ENCODE data around the gene C2orf68. TPM values are rescaled to one million over a fixed set of nuclear protein-coding genes. Genes with fewer than 3 reads are reported as not detected.

C2orf68 gene
- total and polyA plus RNA-seq, 9 of the 15 experiments (the other 6 are each of a cell fraction or from before 2014, with no cell fraction given) = 22.1 to 50.0 (median 31.8) TPM

DNA sequence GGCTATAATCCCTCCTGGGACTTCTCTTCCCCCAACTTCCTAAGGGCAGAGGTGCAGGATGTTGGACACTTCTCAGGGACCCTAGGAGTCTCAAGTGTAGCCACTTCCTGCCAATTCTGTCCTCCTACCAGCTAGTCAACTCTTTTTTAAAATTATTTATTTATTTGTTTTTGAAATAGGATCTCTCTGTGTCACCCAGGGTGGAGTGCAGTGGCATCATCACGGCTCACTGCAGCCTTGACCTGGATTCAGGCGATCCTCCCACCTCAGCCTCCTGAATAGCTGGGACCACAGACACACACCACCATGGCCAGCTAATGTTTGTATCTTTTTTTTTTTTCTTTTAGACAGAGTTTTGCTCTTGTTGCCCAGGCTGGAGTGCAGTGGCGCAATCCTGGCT, 44.6 kb upstream of the C2orf68 start (continued):
- no peak for TF ChIP-seq ZNF592 (IDR thresholded peaks at IDR 0.05)

- no peak for FAIRE-seq
- Histone ChIP-seq H3K36me3 (ENCODE audit: control insufficient read depth, insufficient read depth, low read length) (peaks cover 35% of the 10 kb centered on the region; the same call in 2 of the 3 replicates), H2AFZ (ENCODE audit: low read depth, low read length) (no peak overlapping the region), H4K20me1 (replicated peaks; ENCODE audit: control insufficient read depth, insufficient read depth, low read length) (no peaks in the 10 kb centered on the region), H3K9ac (ENCODE audit: insufficient read depth in 1 of 2, low read depth in 2 of 2, low read length in 2 of 2) (no peak overlapping the region), H3K27ac (ENCODE audit: extremely low read depth, low read depth, low read length) (no peak overlapping the region), H3K27me3 (ENCODE audit: control insufficient read depth in 2 of 2, insufficient read depth in 2 of 2, low read length in 2 of 2) (no peaks in the 10 kb centered on the region), H3K9me3 (replicated peaks; ENCODE audit: control insufficient read depth, insufficient read depth, low read depth, low read length) (no peaks in the 10 kb centered on the region), H3K4me3 (no peak overlapping the region), H3K4me2 (ENCODE audit: insufficient read depth, low read length) (no peak overlapping the region), H3K9me1 (ENCODE audit: control insufficient read depth, insufficient read depth, low read length) (peaks cover 3% of the 10 kb centered on the region), H3K79me2 (ENCODE audit: control insufficient read depth, insufficient read depth, low read length) (no peaks in the 10 kb centered on the region), H3K4me1 (replicated peaks in 1 of 2; ENCODE audit: control insufficient read depth in 2 of 2, insufficient read depth in 2 of 2, low read length in 2 of 2) (no peaks in the 10 kb centered on the region)
- 67% methylated on average over 7 of the region's 7 CpGs for WGBS (ENCODE audit: insufficient coverage, low coverage, missing lambda C conversion rate)
- DNase-seq (ENCODE audit: extremely low read depth in 1 of 4, low spot score in 3 of 4) = no peak
- CTCF ChIA-PET (ENCODE audit: low intra/inter-chr PET ratio) = no interaction called here
- in situ Hi-C loops (cut with MboI) = no loop called here
- no TSS peak for BruUV-seq (replicated peaks)
- no peak for ATAC-seq
- POLR2A ChIA-PET = no interaction called here
- intact Hi-C loops (cut with micrococcal nuclease) = no loop called here
- no peak for TF ChIP-seq POLR2H (tag; IDR thresholded peaks at IDR 0.05; ENCODE audit: low read depth)
- TF ChIP-seq PATZ1 (CRISPR knock-in tag; IDR thresholded peaks at IDR 0.05; ENCODE audit: borderline replicate concordance) = no peak
- no peak for TF ChIP-seq ZBED1 (IDR thresholded peaks at IDR 0.05)
- no peak for TF ChIP-seq RERE (CRISPR knock-in tag; IDR thresholded peaks at IDR 0.05; ENCODE audit: borderline replicate concordance)
- TF ChIP-seq ZBTB33 (CRISPR knock-in tag; IDR thresholded peaks at IDR 0.05) = no peak
These were observed 44.1 kb upstream of the C2orf68 start for GRCh38 chr2:85655961-85656417.
